22Rv1 (cell line): ENCODE data around the gene PPAN.

Experiments
- H3K27ac ChIP-seq: fragments of 450-650 bp; 2 replicates; pipeline ENCODE4 v1.5.1; 2017
- ZFX ChIP-seq: fragments of 450-650 bp; IDR thresholded peaks from 2 replicates; pipeline ENCODE4 v1.6.1; 2017; ENCODE audit warnings: antibody characterized with exemption, borderline replicate concordance
- TF ChIP-seq, protein P1 (sequence below): fragments of 450-650 bp; IDR thresholded peaks from 2 replicates; pipeline ENCODE4 v1.5.1; 2017; ENCODE audit warnings: mild to moderate bottlenecking

The PPAN gene

DNA sequence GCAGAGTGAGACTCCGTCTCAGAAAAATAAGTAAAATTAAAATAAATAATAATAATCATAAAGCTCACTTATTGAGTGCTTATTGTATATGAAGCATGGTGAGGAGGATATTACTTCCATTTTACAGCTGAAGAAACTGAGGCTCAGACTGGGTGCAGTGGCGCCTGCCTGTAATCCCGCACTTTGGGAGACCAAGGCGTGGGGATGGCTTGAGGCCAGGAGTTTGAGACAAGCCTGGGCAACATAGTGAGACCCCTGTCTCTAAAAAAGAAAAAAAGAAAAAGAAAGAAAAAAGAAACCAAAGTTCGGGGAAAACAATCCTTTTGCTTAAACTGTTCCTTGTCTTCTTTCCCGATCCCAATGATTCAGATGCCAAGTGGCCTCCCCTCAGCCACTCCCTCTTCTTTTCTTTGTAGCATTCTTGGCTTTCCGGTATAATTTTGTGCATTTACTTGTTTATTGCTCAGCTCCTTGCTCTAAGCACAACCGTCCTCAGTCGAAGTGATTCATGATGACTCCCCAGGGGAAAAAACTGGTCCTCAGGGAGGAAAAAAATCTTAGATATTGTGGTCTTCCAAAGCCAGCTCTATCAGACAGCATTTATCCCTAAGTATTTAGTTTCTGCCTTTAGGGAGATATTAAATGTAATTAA is 14.5 kb downstream of the PPAN start:
- no peak for TF ChIP-seq ZFX
- TF ChIP-seq, protein P1, sequence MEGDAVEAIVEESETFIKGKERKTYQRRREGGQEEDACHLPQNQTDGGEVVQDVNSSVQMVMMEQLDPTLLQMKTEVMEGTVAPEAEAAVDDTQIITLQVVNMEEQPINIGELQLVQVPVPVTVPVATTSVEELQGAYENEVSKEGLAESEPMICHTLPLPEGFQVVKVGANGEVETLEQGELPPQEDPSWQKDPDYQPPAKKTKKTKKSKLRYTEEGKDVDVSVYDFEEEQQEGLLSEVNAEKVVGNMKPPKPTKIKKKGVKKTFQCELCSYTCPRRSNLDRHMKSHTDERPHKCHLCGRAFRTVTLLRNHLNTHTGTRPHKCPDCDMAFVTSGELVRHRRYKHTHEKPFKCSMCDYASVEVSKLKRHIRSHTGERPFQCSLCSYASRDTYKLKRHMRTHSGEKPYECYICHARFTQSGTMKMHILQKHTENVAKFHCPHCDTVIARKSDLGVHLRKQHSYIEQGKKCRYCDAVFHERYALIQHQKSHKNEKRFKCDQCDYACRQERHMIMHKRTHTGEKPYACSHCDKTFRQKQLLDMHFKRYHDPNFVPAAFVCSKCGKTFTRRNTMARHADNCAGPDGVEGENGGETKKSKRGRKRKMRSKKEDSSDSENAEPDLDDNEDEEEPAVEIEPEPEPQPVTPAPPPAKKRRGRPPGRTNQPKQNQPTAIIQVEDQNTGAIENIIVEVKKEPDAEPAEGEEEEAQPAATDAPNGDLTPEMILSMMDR: no peak
- peak overlapping the region; percentile 64; the same call in 1 of the 2 replicates for H3K27ac ChIP-seq

DNA sequence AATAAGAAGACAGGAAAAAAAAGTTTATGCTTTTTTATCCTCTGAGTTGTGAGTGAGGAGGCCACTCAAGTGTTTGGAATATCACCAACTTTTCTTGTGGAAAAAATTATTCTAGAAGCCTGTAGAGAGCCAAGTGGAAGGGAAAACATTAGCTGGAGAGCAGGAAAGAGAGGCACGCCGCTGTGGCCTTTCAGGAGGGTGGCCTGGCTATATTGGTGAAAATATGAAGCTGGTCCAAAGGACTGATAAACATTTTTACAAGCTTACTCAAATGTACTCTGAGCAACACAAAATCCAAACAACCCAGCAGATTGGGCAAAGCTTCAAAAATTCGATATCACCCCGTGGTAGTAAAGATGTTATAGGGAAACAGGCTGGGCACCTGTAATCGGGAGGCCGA is 15.9 kb downstream of the PPAN start:
- TF ChIP-seq, protein P1: no peak
- TF ChIP-seq ZFX: no peak
- peak overlapping the region; percentile 45 for H3K27ac ChIP-seq

DNA sequence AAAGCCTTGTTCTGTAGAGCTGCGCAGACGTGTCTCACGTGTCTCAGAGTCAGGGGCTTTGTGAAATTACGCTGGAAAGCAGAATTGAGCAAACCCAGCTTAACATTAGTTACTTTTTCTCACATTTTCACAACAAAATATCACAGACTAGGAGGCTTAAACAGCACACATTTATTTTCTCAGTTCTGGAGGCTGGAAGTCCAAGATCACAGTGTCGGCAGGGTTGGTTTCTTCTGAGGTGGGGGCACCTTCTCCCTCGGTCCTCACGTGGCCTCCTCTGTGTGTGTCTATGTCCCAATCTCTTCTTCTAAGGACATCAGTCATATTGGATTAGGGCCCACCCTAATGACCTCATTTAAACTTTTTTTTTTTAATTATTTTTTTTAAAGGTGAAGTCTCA is 18.3 kb downstream of the PPAN start:
- no peak overlapping the region for H3K27ac ChIP-seq
- TF ChIP-seq, protein P1: no peak
- TF ChIP-seq ZFX: no peak

DNA sequence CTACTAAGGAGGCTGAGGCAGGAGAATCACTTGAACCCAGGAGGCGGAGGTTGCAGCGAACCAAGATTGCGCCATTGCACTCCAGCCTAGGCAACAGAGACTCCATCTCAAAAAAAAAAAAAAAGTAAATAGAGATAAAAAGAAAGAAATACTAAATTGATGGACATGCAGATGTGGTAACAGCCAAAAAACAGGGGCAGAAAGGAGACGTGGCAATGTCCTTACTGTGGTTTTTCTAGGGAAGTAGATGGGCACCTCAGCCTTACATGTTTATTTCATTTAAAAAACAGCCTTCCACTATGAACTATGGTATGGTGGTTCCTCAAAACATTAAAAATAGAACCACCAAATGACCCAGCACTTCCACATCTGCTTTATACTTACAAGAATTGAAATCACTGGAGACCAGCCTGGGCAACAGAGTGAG is 20.1 kb downstream of the PPAN start:
- TF ChIP-seq, protein P1: no peak
- TF ChIP-seq ZFX: no peak
- no peak overlapping the region for H3K27ac ChIP-seq

DNA sequence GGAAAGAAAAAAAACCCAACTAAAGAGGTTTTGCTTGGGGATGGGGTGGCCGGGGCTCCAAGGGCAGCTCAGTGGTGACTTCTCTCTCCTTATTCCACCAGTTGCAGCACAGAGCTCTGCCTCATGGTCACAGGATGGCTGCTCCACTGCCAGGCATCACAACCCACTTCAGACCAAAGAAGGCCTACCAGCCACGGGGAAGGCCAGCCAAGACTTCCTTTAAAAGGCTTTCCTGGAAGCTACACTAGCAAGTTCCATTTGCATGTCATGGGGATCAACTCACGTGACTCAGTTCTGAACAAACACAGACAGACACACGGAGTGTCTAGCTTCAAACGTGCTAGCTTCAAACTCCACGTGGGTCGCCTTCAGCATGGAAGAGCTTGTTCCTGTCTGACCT is 26.7 kb downstream of the PPAN start:
- TF ChIP-seq, protein P1: no peak
- TF ChIP-seq ZFX: no peak
- H3K27ac ChIP-seq: no peak overlapping the region

DNA sequence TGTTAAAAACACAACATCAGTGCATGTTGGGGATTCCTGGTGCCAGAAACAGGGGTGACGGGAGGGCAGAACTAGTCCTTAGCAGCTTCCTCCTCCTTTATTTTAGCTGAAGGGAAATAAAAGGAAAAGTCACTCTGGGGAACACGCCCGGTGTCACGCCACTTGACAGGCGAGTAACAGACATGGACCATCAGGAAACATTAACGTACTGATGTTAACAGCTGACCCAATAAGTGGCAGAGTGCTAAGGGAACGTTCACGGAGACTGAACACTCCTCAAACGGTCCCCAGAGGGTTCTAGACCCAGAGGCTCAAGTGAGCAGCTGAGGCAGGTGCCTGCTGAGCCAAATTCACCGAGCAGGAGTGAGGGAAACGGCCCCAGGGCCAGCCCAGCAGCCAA is 27.4 kb downstream of the PPAN start:
- TF ChIP-seq, protein P1: no peak
- TF ChIP-seq ZFX: no peak
- no peak overlapping the region for H3K27ac ChIP-seq

DNA sequence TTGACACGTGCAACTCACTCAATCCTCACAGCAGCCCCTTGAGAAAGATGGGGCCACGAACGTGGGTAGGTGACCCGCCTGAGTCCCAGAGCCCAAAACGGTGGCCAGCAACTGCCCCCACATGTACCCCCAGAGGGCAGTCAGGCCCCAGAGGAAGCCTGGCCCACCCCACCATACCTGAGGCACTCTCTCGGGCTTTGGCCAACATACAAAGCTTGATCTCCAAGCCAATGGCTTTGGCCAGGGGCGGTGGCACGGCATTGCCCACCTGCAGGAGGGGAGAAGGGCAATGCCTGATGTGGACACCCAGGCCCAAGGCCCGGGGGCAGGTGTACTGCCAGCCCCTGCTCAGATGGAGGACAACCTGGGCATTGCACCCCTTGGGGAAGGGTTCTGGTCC is 27.9 kb downstream of the PPAN start:
- no peak for TF ChIP-seq ZFX
- TF ChIP-seq, protein P1: no peak
- H3K27ac ChIP-seq: no peak overlapping the region
